ENCODE data around the gene KLRG1. TPM values are rescaled to one million over a fixed set of nuclear protein-coding genes. Genes with fewer than 3 reads are reported as not detected.

Gene KLRG1
- polyA plus RNA-seq (2012; rRNA removed), result 5.1 and 8.1 TPM in 2 replicates
- polyA plus RNA-seq (2012; cell fraction: cytosol; rRNA removed), result 7.3 and 9.4 TPM in 2 replicates
- polyA plus RNA-seq (2012; cell fraction: nucleus; rRNA removed), result 4.2 and 4.9 TPM in 2 replicates

DNA sequence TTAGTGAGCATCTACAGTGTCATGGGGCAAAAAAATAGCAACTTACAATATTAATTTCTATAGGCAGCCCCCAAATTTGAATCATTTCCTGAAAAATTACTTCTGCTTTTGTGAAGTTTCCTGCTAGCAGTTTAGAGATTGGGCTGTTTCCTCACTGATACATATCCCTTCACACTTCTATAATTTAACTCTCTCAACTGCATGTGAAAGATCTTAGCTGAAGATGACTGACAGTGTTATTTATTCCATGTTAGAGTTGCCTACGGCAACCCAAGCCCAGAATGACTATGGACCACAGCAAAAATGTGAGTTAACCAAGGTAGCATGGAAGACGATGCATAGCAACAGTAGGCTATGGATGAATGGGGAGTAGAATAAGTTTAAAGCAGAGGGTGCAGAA lies at the start of gene KLRG1:
Gene KLRG1 (plus strand): TSS at position 134 of the 400 bp plus-strand sequence. CDS start 90 bp downstream, at position 224.
- Histone ChIP-seq H3K9me3 (no peaks in the 10 kb centered on the region), H2AFZ (ENCODE audit: low read depth) (no peak within 1 kb of the TSS), H3K9ac (no peak within 1 kb of the TSS), H3K9me2 (no peaks in the 10 kb centered on the region), H3K4me1 (ENCODE audit: control insufficient read depth in 1 of 2, insufficient read depth in 2 of 2, low read depth in 1 of 2, low read length in 1 of 2) (no peaks in the 10 kb centered on the region), H3K27me3 (ENCODE audit: insufficient read depth) (no peaks in the 10 kb centered on the region), H3K36me3 (replicated peaks in 1 of 2; ENCODE audit: control insufficient read depth in 1 of 2, insufficient read depth in 2 of 2, low read length in 1 of 2) (no peaks in the 10 kb centered on the region), H4K20me1 (ENCODE audit: insufficient read depth) (no peaks in the 10 kb centered on the region), H3K27ac (ENCODE audit: low read depth in 2 of 2, low read length in 1 of 2) (no peak within 1 kb of the TSS), H3K4me2 (no peak within 1 kb of the TSS), H3K79me2 (ENCODE audit: insufficient read depth) (no peaks in the 10 kb centered on the region), H3F3A (replicated peaks; ENCODE audit: insufficient read depth) (no peaks in the 10 kb centered on the region), H3K4me3 (ENCODE audit: low read depth in 2 of 2, low read length in 1 of 2) (no peak within 1 kb of the TSS)
- WGBS (ENCODE audit: low lambda C conversion rate), result 86% methylated on average over 2 of the region's 2 CpGs
- no peak for DNase-seq
- POLR2A ChIA-PET, result no interaction called here
- no peak for TF ChIP-seq EP300 (IDR thresholded peaks at IDR 0.05; ENCODE audit: borderline replicate concordance in 1 of 2, low read depth in 1 of 2, low read length in 1 of 2)
- no peak for TF ChIP-seq TCF12 (IDR thresholded peaks at IDR 0.05)
- TF ChIP-seq, protein P1, sequence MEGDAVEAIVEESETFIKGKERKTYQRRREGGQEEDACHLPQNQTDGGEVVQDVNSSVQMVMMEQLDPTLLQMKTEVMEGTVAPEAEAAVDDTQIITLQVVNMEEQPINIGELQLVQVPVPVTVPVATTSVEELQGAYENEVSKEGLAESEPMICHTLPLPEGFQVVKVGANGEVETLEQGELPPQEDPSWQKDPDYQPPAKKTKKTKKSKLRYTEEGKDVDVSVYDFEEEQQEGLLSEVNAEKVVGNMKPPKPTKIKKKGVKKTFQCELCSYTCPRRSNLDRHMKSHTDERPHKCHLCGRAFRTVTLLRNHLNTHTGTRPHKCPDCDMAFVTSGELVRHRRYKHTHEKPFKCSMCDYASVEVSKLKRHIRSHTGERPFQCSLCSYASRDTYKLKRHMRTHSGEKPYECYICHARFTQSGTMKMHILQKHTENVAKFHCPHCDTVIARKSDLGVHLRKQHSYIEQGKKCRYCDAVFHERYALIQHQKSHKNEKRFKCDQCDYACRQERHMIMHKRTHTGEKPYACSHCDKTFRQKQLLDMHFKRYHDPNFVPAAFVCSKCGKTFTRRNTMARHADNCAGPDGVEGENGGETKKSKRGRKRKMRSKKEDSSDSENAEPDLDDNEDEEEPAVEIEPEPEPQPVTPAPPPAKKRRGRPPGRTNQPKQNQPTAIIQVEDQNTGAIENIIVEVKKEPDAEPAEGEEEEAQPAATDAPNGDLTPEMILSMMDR (IDR thresholded peaks at IDR 0.05), result no peak
- TF ChIP-seq, protein P2, sequence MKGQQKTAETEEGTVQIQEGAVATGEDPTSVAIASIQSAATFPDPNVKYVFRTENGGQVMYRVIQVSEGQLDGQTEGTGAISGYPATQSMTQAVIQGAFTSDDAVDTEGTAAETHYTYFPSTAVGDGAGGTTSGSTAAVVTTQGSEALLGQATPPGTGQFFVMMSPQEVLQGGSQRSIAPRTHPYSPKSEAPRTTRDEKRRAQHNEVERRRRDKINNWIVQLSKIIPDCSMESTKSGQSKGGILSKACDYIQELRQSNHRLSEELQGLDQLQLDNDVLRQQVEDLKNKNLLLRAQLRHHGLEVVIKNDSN (IDR thresholded peaks at IDR 0.05; ENCODE audit: borderline replicate concordance, low read depth), result no peak
- TF ChIP-seq SIN3A (IDR thresholded peaks at IDR 0.05; ENCODE audit: borderline replicate concordance, low read depth, low read length), result no peak
- TF ChIP-seq TAF1 (IDR thresholded peaks at IDR 0.05; ENCODE audit: borderline replicate concordance, low read depth, low read length), result no peak
- TF ChIP-seq, protein P3, sequence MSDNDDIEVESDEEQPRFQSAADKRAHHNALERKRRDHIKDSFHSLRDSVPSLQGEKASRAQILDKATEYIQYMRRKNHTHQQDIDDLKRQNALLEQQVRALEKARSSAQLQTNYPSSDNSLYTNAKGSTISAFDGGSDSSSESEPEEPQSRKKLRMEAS (IDR thresholded peaks at IDR 0.05; ENCODE audit: low read depth), result no peak
- TF ChIP-seq MXI1 (IDR thresholded peaks at IDR 0.05; ENCODE audit: low read depth, low read length), result no peak
- TF ChIP-seq POLR2AphosphoS5 (IDR thresholded peaks at IDR 0.05; ENCODE audit: low read depth, low read length), result no peak
- no peak for TF ChIP-seq FOSL2 (IDR thresholded peaks at IDR 0.05; ENCODE audit: borderline replicate concordance, low read depth)
- TF ChIP-seq, protein P4, sequence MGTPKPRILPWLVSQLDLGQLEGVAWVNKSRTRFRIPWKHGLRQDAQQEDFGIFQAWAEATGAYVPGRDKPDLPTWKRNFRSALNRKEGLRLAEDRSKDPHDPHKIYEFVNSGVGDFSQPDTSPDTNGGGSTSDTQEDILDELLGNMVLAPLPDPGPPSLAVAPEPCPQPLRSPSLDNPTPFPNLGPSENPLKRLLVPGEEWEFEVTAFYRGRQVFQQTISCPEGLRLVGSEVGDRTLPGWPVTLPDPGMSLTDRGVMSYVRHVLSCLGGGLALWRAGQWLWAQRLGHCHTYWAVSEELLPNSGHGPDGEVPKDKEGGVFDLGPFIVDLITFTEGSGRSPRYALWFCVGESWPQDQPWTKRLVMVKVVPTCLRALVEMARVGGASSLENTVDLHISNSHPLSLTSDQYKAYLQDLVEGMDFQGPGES (IDR thresholded peaks at IDR 0.05; ENCODE audit: low read depth, low read length), result no peak
- no peak for TF ChIP-seq ELF1 (IDR thresholded peaks at IDR 0.05)
- CTCF ChIA-PET, result interaction anchor here (0.6 to 1.4 kb wide), 2 partner anchors 29 to 49 kb away, joined by 3 read pairs; no protein-coding TSS in a partner anchor
